GM18517 (cell line): ENCODE results near the gene C1orf167.

Experiments used
- ATAC-seq: cut with Tn5 transposase; IDR thresholded peaks from one replicate; pipeline ENCODE4 v1.9.1; 2021; ENCODE audit warnings: mild to moderate bottlenecking, moderate library complexity; ENCODE audit not compliant: unreplicated experiment

C1orf167 gene

DNA sequence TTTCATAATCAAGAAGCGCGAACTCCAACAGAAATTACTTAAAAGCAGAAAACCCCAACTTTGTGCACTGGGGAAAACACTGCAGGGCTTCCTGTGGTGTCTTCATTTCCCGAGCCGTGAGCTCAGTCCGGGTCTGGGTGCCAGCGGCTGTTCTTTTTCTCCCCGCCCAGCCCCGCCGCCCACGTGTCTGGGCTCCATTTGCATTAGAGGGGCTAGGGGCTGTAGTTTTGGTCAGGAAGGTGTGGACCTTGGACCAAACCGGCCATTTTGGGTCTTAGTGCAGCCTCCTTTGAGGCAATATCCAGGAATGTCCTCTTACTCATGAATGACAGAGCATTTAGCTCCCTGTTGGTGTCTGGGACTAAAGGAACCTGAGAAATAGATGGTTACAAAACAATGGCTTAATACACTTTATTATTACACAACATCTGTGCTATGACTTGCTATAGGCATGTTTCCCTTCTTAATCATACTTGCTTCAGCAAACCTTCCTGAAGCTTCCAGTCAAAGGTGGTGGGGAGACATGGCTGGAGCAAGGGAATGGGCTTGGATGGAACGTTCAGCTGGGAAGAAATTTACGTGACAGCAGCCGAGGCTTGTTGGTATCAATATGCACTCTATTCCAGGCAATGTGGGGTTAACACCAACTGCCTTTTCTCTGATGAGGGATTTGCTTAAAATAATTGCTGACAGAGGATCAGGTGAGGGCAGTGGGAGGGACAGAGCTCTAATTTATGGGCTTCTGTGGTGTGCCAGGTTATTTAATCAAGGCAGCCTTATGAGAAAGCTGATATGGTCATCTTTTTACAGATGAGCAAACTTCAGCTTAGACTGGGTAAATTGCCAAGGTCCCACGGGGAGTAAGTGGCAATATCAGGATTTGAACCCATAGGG lies 25.0 kb upstream of the C1orf167 start:
- ATAC-seq: no peak

DNA sequence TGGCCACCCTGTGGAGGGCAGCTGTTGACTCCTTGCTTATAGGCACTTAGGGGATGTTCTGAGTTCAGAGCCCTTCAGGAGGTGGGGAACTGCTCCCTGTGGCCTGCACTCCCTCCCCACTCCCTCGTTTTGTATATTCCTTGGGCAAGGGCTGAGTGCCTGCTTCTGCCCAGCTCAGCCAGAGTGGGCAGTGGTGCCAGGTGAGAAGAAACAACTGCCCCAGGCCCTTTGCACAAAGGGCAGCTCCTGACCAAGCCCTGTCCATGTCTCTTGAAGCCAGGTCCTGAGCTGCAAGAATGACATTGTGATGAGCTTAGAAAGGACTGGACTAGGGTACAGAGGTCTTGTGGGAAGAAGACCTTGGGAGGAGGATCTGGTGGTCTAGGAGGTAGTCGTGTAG lies 23.9 kb upstream of the C1orf167 start:
- ATAC-seq: no peak

DNA sequence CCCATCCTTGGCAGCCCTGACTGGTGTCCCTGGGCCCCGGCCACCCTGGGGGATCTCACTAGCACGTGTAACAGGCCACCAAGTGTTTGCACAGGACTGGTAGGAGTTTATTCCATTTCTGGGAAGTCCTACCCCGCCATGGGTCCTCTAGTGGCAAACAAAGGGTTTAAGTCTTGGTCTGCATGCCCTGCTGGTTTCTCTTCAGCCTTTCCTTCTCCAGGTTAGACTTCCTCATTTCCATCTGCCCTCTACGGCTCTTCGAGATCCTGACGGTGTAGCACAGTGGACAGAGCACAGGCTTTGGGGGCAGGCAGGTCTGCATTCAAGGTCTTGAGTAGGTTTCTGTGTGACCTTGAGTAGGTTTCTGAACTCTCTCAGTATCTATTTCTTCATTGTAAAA lies 23.2 kb upstream of the C1orf167 start:
- ATAC-seq: no peak

DNA sequence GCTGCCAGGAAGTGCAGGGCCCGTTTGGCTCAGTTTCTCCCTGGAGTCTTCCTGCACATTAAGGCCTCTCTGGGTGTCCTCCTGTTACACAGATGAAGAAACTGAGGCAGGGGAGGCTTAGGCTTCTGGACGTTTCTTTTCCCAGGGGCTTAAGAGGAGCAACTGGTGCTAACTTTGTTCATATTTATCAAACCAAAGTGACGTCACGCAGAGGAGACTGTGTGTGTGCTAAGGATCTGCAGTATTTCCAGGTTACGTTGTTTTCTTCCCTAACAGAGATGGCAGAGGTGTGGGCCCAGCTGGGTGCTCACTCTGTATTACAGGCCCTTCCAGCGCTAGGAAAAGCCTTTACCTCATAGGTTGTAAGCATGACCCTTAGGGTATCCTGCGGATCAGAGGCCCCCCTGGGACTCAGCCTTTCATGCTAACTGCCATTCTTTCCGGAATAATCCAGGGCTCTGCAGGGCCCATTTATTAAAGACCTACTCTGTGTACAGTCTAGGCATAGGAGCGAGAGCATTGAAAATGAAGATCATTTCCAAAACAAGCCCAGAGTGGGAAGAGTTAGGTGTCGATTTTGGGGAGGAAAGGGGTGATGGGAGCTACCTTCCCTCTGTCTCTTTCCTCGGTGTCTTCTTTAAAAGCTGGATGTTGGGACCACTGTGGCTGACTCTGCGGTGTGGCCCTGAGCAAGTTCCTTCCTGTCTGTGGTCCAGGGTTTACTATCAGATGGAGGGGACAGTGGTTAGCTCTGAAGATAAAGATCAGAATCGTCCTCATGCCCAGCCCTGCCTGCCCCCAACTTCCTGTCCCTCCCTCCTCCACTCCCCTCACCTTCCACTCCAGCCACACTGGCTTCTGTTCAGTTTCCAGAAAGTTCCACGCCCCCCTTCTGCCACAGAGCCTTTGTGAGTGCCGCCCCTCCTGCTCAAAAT lies 21.5 kb upstream of the C1orf167 start:
- no peak for ATAC-seq

- ATAC-seq: no peak
Measured at GRCh38 chr1:11741482-11741881, 20.5 kb upstream of the C1orf167 start.

DNA sequence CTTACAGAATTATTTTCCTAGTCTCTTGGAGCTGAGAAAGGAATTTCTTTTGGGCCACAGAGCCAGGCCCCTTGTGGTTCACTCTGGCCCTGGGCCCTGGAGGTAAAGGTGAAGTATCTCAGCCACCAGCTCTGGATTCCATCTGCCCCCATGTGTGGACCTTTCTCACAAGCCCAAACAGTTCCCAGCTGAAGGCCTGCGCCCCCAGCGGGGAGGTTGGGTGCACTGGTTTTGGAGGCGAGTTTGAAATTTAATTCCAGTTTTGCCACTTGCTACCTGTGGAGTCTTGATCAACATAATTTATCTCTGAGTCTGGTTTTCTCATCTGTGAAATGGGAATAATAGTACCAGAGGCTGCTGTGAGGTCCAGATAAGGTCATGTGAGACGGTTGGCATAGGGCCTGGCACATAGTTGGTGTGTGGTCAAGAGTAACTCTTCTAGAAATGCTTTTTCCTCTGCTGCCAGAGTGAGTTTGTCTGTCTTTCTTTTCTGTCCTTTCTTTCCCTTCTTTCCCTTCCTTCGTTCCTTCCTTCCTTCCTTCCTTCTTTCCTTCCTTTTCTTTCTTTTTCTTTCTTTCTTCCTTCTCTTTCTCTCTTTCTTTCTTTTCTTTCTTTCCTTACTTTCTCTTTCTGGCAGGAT lies 20.0 kb upstream of the C1orf167 start:
- no peak for ATAC-seq

- no peak for ATAC-seq
Measured at GRCh38 chr1:11744287-11744686, 17.7 kb upstream of the C1orf167 start.

DNA sequence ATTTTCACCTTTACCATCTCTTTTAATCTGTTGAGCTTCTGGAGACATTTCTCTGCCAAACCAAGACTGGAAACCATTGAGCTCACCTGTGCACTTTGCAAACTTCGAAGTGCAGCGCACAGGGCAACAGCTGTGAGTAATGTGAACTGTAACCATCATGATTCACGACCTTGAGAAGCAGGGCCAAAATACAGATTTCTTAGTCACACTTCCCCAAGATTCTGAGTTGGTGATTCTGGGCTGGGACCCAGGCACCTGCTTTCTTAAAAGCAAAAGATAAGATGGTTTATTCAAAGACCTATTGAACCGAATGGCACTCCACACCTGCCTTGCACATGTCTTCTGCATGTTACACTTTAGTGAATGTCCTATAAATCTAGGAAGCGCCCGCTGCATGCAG lies 15.9 kb upstream of the C1orf167 start:
- ATAC-seq: no peak

DNA sequence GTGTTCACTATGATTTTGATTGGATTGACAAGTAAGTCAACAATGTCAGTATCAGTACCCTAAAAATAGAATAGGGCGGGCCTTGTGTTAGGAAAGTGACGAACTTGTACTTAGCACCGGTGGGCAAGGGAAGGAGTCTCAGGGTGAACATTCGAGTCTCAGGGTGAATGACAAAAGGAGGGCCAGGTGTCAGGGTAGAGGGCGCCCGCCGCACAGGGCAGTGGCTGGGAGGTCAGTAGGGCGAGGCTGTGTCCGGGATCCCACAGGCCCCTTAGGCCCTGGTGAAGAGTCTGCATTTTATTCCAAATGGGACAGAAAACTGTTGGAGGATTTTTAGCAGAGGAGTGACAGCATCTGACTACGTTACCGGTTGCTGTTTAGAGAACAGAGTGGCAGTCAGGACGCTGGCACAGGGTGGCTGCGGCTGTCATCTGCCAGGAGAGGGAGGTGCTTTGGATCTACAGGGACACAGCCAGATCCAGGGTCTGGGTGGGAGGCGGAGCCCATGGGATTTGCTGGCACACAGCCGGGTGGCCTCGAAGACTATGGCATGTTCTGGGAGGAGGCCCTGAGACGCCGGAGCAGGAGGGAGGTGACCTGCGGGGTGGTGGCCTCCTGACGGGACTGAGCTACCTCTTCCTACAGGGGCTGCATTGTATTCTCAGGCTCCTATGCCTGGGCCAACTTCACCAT lies 15.1 kb upstream of the C1orf167 start:
- no peak for ATAC-seq

- ATAC-seq: no peak
Measured at GRCh38 chr1:11748294-11749202, 13.4 kb upstream of the C1orf167 start.

- ATAC-seq: no peak
Measured at GRCh38 chr1:11749203-11749689, 12.7 kb upstream of the C1orf167 start.

- no peak for ATAC-seq
Measured at GRCh38 chr1:11749996-11750395, 12.0 kb upstream of the C1orf167 start.

GRCh38 chr1:11751087-11751486 lies 10.9 kb upstream of the C1orf167 start:
- no peak for ATAC-seq

DNA sequence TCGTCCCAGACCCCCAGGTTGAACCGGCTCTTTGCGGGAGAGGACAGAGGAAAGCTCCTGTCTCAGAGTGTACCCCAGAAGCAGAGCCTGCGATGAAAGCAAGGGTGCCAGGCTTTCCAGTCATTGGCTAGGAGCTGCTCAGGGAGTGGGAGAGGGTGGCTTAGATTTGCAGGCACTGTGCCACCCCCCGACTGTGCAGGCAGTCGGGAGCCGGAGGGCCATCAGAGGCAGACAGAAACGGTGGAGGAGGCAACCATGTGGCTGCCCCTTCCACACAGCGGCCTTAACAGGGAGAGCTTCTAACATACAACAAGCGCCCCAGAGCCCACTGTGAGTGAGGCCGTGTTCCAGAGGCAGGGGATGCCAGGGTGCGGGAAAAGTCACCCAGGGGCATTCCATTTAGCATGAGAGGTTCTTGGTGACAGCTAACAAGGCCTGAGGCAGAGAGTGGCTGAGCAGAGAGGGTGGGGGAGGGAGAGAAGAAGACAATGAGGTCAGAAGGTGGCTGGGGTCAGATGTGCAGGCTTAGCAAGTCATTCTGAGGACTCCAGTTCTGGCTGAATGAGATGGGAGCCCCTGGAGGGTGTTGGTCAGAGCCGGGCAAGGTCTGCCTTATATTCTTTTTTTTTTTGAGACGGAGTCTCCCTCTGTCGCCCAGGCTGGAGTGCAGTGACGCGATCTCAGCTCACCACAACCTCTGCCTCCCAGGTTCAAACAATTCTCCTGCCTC lies 9.5 kb upstream of the C1orf167 start:
- no peak for ATAC-seq

DNA sequence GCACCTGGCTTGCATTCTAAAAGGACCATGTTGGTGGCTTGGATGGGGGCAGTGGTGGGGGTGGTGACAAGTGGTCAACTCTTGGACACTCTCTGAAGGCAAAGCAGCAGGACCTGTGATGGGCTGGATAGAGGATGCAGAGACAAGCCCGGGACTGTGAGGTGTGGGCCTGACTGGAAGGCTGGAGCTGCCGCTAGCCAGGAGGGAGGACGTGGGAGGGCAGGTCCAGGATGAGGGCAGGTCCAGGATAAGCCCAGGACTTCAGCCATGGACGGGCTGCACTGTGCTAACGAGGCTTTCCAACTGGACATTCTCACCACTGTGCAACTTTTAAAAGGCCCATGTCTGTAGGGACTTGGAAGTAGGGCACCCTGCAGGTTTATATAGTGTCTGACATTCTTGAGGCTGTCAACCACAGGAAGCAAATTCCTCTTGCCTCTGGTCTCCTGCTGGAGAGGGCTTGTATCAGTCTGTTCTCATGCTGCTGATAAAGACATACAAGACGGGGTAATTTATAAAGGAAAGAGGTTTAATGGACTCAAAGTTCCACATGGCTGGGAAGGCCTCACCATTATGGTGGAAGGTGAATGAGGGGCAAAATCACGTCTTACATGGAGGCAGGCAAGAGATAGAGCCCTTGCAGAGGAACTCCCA lies 8.3 kb upstream of the C1orf167 start:
- no peak for ATAC-seq

DNA sequence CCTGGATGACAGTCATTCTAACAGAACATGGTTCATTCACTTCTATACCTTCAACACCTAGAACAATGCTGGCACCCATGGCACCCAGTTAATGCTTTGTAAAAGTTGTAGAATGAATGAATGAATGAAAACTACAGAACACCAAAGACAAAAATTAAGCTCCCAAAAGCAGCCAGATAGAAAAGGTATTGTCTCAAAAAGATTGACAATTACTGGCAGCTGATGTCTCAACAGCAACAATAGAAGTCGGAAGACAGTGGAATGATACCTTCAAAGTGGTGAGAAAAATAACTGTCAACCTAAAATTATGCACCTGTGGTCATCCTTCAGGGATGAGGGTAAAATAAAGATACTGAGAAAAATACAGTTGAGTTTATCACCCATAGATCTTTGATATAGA lies 4.9 kb upstream of the C1orf167 start:
- ATAC-seq: no peak

DNA sequence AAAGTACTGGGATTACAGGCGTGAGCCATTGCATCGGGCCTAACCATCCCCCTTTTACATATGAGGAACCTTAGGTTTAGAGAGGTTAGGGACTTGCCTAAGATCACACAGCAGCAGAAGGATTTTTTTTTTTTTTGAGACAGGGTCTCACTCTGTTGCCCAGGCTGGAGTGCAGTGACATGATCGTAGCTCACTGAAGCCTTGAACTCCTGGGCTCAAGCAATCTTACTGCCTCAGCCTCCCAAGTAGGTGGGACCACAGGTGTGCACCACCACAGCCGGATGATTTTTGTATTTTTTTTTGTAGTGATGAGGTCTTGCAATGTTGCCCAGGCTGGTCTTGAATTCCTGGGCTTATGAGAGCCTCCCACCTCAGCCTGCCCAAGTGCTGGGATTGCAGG lies 2.2 kb upstream of the C1orf167 start:
- no peak for ATAC-seq

GRCh38 chr1:11761285-11761684 lies 708 bp upstream of the C1orf167 start:
- ATAC-seq: no peak
